ENCODE data around the gene GYPC.

Gene GYPC

GRCh38 chr2:126722546-126722945 is 66.6 kb downstream of the GYPC start:
- Histone ChIP-seq H3K9me3 (ENCODE audit: insufficient read depth, low read length) (peaks cover 12% of the 10 kb centered on the region), H3K36me3 (ENCODE audit: insufficient read depth, insufficient read length, low read length) (no peaks in the 10 kb centered on the region), H3K27me3 (ENCODE audit: insufficient read depth, insufficient read length) (no peaks in the 10 kb centered on the region), H3K4me3 (ENCODE audit: insufficient read length, low read depth) (no peak overlapping the region), H3K9ac (ENCODE audit: insufficient read length, low read depth) (no peak overlapping the region), H3K4me1 (ENCODE audit: insufficient read depth, insufficient read length) (no peaks in the 10 kb centered on the region)
- DNase-seq (ENCODE audit: low read depth, low spot score) = no peak
- no peak for TF ChIP-seq YY1 (IDR thresholded peaks at IDR 0.05; ENCODE audit: insufficient read depth, insufficient read length)
- no peak for TF ChIP-seq SUZ12 (IDR thresholded peaks at IDR 0.05; ENCODE audit: extremely low read depth, insufficient read depth, insufficient read length)
- no peak for TF ChIP-seq ZNF274 (IDR thresholded peaks at IDR 0.05; ENCODE audit: low read depth, low read length)

GRCh38 chr2:126723281-126723815 is 67.4 kb downstream of the GYPC start:
- DNase-seq (ENCODE audit: low read depth, low spot score) = no peak
- no peak overlapping the region for H3K9ac ChIP-seq (ENCODE audit: insufficient read length, low read depth)
- no peak for TF ChIP-seq SUZ12 (IDR thresholded peaks at IDR 0.05; ENCODE audit: extremely low read depth, insufficient read depth, insufficient read length)
- no peak for TF ChIP-seq ZNF274 (IDR thresholded peaks at IDR 0.05; ENCODE audit: low read depth, low read length)
- TF ChIP-seq YY1 (IDR thresholded peaks at IDR 0.05; ENCODE audit: insufficient read depth, insufficient read length) = no peak
- H3K36me3 ChIP-seq (ENCODE audit: insufficient read depth, insufficient read length, low read length) = no peaks in the 10 kb centered on the region
- H3K9me3 ChIP-seq (ENCODE audit: insufficient read depth, low read length) = peaks cover 12% of the 10 kb centered on the region
- H3K4me3 ChIP-seq (ENCODE audit: insufficient read length, low read depth) = no peak overlapping the region
- H3K4me1 ChIP-seq (ENCODE audit: insufficient read depth, insufficient read length) = no peaks in the 10 kb centered on the region
- no peaks in the 10 kb centered on the region for H3K27me3 ChIP-seq (ENCODE audit: insufficient read depth, insufficient read length)

GRCh38 chr2:126725580-126725979 is 69.6 kb downstream of the GYPC start:
- H3K36me3 ChIP-seq (ENCODE audit: insufficient read depth, insufficient read length, low read length) = no peaks in the 10 kb centered on the region
- TF ChIP-seq SUZ12 (IDR thresholded peaks at IDR 0.05; ENCODE audit: extremely low read depth, insufficient read depth, insufficient read length) (no peak), YY1 (IDR thresholded peaks at IDR 0.05; ENCODE audit: insufficient read depth, insufficient read length) (no peak), ZNF274 (IDR thresholded peaks at IDR 0.05; ENCODE audit: low read depth, low read length) (no peak)
- no peaks in the 10 kb centered on the region for H3K27me3 ChIP-seq (ENCODE audit: insufficient read depth, insufficient read length)
- DNase-seq (ENCODE audit: low read depth, low spot score) = no peak
- H3K9ac ChIP-seq (ENCODE audit: insufficient read length, low read depth) = no peak overlapping the region
- H3K9me3 ChIP-seq (ENCODE audit: insufficient read depth, low read length) = peaks cover 12% of the 10 kb centered on the region
- H3K4me1 ChIP-seq (ENCODE audit: insufficient read depth, insufficient read length) = no peaks in the 10 kb centered on the region
- no peak overlapping the region for H3K4me3 ChIP-seq (ENCODE audit: insufficient read length, low read depth)

GRCh38 chr2:126729896-126730295 is 73.9 kb downstream of the GYPC start:
- Histone ChIP-seq H3K4me3 (ENCODE audit: insufficient read length, low read depth) (no peak overlapping the region), H3K4me1 (ENCODE audit: insufficient read depth, insufficient read length) (no peaks in the 10 kb centered on the region), H3K36me3 (ENCODE audit: insufficient read depth, insufficient read length, low read length) (no peaks in the 10 kb centered on the region), H3K9me3 (ENCODE audit: insufficient read depth, low read length) (peaks cover 8% of the 10 kb centered on the region), H3K27me3 (ENCODE audit: insufficient read depth, insufficient read length) (no peaks in the 10 kb centered on the region), H3K9ac (ENCODE audit: insufficient read length, low read depth) (no peak overlapping the region)
- TF ChIP-seq ZNF274 (IDR thresholded peaks at IDR 0.05; ENCODE audit: low read depth, low read length) (no peak), SUZ12 (IDR thresholded peaks at IDR 0.05; ENCODE audit: extremely low read depth, insufficient read depth, insufficient read length) (no peak), YY1 (IDR thresholded peaks at IDR 0.05; ENCODE audit: insufficient read depth, insufficient read length) (no peak)
- DNase-seq (ENCODE audit: low read depth, low spot score) = no peak

- H3K9ac ChIP-seq (ENCODE audit: insufficient read length, low read depth) = no peak overlapping the region
- TF ChIP-seq YY1 (IDR thresholded peaks at IDR 0.05; ENCODE audit: insufficient read depth, insufficient read length) (no peak), SUZ12 (IDR thresholded peaks at IDR 0.05; ENCODE audit: extremely low read depth, insufficient read depth, insufficient read length) (no peak), ZNF274 (IDR thresholded peaks at IDR 0.05; ENCODE audit: low read depth, low read length) (no peak)
- no peak for DNase-seq (ENCODE audit: low read depth, low spot score)
- no peaks in the 10 kb centered on the region for H3K36me3 ChIP-seq (ENCODE audit: insufficient read depth, insufficient read length, low read length)
- H3K4me3 ChIP-seq (ENCODE audit: insufficient read length, low read depth) = no peak overlapping the region
- peaks cover 1% of the 10 kb centered on the region; the same call in 1 of the 2 replicates for H3K9me3 ChIP-seq (ENCODE audit: insufficient read depth, low read length)
- H3K27me3 ChIP-seq (ENCODE audit: insufficient read depth, insufficient read length) = no peaks in the 10 kb centered on the region
- H3K4me1 ChIP-seq (ENCODE audit: insufficient read depth, insufficient read length) = no peaks in the 10 kb centered on the region
Observed at GRCh38 chr2:126730655-126731054, 74.7 kb downstream of the GYPC start.

- no peak for DNase-seq (ENCODE audit: low read depth, low spot score)
- H3K27me3 ChIP-seq (ENCODE audit: insufficient read depth, insufficient read length) = no peaks in the 10 kb centered on the region
- TF ChIP-seq ZNF274 (IDR thresholded peaks at IDR 0.05; ENCODE audit: low read depth, low read length) (no peak), YY1 (IDR thresholded peaks at IDR 0.05; ENCODE audit: insufficient read depth, insufficient read length) (no peak), SUZ12 (IDR thresholded peaks at IDR 0.05; ENCODE audit: extremely low read depth, insufficient read depth, insufficient read length) (no peak)
- H3K4me3 ChIP-seq (ENCODE audit: insufficient read length, low read depth) = no peak overlapping the region
- H3K9me3 ChIP-seq (ENCODE audit: insufficient read depth, low read length) = no peaks in the 10 kb centered on the region
- H3K36me3 ChIP-seq (ENCODE audit: insufficient read depth, insufficient read length, low read length) = no peaks in the 10 kb centered on the region
- no peak overlapping the region for H3K9ac ChIP-seq (ENCODE audit: insufficient read length, low read depth)
- no peaks in the 10 kb centered on the region for H3K4me1 ChIP-seq (ENCODE audit: insufficient read depth, insufficient read length)
Observed at GRCh38 chr2:126731353-126731752, 75.4 kb downstream of the GYPC start.

- TF ChIP-seq ZNF274 (IDR thresholded peaks at IDR 0.05; ENCODE audit: low read depth, low read length) = no peak
- no peak for TF ChIP-seq SUZ12 (IDR thresholded peaks at IDR 0.05; ENCODE audit: extremely low read depth, insufficient read depth, insufficient read length)
- no peak for TF ChIP-seq YY1 (IDR thresholded peaks at IDR 0.05; ENCODE audit: insufficient read depth, insufficient read length)
Observed at GRCh38 chr2:126732682-126733245, 76.8 kb downstream of the GYPC start.

More at GRCh38 chr2:126732682-126733245, 76.8 kb downstream of the GYPC start:
- Histone ChIP-seq H3K4me1 (ENCODE audit: insufficient read depth, insufficient read length) (no peaks in the 10 kb centered on the region), H3K9me3 (ENCODE audit: insufficient read depth, low read length) (no peaks in the 10 kb centered on the region), H3K4me3 (ENCODE audit: insufficient read length, low read depth) (no peak overlapping the region), H3K36me3 (ENCODE audit: insufficient read depth, insufficient read length, low read length) (no peaks in the 10 kb centered on the region), H3K9ac (ENCODE audit: insufficient read length, low read depth) (no peak overlapping the region), H3K27me3 (ENCODE audit: insufficient read depth, insufficient read length) (no peaks in the 10 kb centered on the region)
- DNase-seq (ENCODE audit: low read depth, low spot score) = no peak
